ENCODE measurements around the gene KRT28.

DNA sequence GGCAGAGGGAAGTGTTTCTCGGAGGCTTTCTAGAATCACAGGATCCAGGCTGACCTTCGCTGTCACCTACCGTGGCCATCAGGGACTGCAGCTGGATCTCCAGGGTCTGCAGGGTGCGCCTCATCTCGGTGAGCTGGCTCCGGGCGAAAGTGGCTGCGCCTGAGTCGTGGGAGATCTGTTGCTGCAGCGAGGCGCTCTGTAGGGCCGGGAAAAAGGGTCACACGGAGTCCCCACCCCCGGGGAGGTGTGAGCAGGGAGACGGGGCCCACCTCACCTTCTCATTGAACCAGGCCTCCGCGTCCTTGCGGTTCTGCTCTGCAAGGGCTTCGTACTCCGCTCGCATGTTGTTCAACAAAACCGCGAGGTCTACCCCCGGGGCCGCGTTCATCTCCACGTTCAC lies 2.9 kb downstream of the KRT28 start:
- TF ChIP-seq, protein P1, sequence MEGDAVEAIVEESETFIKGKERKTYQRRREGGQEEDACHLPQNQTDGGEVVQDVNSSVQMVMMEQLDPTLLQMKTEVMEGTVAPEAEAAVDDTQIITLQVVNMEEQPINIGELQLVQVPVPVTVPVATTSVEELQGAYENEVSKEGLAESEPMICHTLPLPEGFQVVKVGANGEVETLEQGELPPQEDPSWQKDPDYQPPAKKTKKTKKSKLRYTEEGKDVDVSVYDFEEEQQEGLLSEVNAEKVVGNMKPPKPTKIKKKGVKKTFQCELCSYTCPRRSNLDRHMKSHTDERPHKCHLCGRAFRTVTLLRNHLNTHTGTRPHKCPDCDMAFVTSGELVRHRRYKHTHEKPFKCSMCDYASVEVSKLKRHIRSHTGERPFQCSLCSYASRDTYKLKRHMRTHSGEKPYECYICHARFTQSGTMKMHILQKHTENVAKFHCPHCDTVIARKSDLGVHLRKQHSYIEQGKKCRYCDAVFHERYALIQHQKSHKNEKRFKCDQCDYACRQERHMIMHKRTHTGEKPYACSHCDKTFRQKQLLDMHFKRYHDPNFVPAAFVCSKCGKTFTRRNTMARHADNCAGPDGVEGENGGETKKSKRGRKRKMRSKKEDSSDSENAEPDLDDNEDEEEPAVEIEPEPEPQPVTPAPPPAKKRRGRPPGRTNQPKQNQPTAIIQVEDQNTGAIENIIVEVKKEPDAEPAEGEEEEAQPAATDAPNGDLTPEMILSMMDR (IDR thresholded peaks at IDR 0.05 in 8 of 11, conservative IDR thresholded peaks at IDR 0.05 in 3 of 11) = no peak
- TF ChIP-seq POLR2AphosphoS5 (IDR thresholded peaks at IDR 0.05) (no peak), POLR2A (IDR thresholded peaks at IDR 0.05) (no peak)
